NCI-H2107 treated with DMSO at 0.1 percent for 48 hours (cell line): Measurements from ENCODE around the gene DNAJC18.
A peak's percentile ranks its signal among the peaks of the same experiment; 100 is the strongest.
"Not testable (repeated sequence)": the region's sequence is repeated elsewhere in the genome, so short reads cannot be mapped to it uniquely, and the experiment has no call there.

Experiments
- DNase-seq: peaks from one replicate; lab custom pipeline; 2025; ENCODE audit not compliant: unreplicated experiment; lab: John Stamatoyannopoulos, UW

The DNAJC18 gene

DNA sequence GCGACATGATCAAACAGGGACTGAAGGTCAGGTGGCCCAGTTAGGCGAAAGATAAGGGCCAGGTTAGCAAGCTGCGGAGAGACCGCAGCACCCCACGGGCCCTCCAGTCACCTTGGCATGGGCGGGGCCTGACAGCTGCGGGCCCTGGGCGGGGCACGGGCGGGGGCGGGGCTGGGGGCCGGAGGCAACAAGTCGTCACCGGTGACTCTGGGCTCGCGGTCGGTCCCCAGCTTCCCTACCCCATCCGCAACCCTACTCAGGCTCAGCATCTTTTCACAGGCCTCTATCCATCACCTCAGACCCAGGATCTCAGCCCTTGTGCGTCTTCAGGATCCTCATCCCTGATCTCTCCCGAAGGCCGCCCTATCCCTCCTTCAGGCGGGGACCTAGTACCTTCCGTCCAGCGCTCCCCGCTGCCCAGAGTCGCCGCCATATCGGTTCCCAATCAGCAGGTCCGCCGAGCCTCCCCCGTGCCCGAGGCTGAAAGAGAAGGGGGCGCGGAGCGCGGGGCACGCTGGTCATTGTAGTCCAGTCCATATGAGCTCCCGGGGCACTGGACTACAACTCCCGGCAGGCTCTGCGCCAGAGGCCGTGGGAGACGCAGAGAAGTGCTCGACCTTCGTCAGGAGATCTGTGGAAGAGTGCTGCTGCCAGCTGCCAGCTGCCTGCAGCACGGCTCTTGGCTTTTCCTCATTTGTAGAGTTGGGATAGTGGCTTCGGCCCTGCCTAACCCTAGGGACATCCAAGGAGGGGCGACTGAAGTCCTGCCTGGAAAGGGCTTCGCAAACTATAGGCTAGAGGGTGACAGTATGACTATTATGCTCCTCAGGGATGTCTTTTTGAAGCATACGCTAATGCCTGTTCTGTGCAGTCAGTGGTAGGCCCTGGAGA lies at the start of gene DNAJC18:
Gene DNAJC18 (minus strand): TSS at position 513 of the 891 bp plus-strand sequence. CDS start 80 bp downstream, at position 433.
- peak; percentile 83 for DNase-seq

DNA sequence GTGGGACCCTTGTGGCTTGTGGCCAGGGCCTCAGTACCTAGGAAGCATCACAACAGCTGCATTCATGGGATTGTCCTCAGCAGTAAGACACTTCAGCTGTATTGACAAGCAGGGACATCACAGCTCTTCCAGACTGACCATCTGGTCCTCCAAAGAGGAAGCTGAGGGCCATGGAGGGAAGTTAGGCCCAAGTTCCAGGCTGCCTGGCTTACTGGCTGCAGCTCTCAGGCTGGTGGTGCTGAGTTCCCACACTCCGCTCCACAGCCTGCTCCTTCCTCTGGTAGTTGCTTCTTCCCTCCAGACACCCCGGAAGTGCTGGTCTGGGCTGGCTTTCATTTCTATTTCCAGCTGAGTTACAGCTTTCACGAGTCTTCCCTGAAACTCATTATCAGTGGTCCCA lies 48.9 kb upstream of the DNAJC18 start:
- DNase-seq, result no peak

DNA sequence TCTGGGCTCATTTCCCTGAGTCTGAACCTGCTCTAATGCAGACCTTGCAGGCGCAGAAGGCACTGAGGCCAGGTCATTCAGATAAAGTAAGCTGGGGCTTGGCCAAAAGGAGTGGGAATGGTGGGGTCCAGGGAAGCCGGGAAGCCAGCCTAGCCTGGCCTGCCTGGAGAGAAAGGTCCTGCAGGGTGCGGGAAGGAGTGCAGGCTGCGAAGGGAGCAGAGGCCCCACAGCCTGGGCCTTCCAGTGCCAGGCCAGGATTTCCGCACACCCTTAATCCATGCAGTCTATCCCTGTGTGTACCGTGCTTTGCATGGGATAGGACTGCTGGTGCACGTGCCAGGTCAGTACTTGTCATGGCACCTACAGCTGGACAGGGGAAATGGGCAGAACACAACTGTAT lies 46.9 kb upstream of the DNAJC18 start:
- DNase-seq, result no peak

DNA sequence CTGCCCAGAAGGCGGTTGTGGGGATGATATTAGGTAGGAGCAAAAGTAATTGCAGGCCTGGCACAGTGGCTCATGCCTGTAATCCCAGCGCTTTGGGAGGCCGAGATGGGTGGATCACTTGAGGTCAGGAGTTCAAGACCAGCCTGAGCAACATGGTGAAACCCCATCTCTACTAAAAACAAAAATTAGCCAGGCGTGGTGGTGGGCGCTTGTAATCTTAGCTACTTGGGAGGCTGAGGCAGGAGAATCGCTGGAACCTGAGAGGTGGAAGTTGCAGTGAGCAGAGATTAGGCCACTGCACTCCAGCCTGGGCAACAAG lies 43.5 kb upstream of the DNAJC18 start:
- not testable (repeated sequence) for DNase-seq

DNA sequence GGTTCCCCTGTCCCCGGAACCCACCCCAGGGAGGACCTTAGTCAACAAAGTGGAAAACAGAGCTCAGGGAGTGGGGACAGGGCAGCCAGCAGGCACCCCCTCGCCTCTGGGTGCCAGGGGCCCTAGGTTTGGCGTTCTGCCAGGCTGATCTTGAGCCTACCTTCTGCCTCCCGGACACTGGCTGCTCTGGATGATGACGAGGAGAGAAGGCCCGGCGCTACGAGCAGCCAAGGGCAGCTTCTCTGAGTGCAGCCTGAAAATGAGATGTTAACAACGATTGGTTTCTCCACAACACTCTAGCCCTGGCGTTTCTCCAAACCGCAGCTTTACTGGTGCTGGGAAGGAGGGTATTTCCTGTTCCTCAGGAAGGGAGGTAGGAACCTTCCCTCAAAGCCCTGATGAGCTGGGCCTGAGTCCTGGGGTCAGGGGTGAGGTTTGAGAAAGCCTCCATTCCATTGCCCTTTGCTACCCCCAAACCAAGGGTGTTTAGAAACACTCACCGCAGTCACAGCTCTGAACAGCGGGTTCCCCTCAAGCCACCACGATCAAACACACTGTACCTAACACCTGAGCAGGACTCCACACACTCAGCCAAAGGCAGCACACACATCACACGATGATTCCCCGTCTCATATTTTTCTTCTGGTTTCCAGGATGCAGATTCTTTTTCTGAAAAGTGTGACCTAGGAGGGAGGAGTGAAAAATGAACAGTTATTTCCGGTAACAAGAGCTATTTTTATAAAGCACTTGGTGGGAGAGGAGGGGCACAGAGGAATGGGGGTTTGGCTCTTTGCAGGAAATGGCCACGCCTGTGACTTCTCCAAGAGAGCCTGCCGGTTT lies 42.9 kb upstream of the DNAJC18 start, which contains the start of gene STING1:
Gene STING1 (minus strand): TSS at position 709 of the 840 bp plus-strand sequence. CDS start 1,054 bp downstream, outside the sequence.
- peak; percentile 87 for DNase-seq

DNA sequence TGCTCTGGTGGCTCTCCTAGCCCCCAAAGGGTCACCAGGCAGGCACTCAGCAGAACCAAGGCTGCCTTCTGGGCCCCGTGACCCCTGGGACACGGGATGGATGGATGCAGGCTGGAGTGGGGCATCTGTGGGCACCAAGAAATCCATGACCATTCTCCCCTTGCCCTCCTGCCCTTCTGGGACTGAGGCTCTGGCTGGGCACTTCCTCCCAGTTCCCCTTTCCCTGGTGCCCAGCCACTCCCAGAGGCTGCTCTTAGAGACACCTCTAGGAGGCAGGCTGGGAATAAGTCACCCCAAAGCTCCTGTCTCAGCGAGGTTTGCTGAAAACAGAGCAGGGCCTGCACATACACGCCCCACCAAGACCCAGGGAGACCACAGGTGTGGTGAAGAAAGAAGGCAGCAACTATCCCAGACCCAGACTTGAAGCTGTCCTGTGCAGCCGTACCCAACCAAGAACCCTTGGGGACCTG lies 42.3 kb upstream of the DNAJC18 start:
- no peak for DNase-seq

DNA sequence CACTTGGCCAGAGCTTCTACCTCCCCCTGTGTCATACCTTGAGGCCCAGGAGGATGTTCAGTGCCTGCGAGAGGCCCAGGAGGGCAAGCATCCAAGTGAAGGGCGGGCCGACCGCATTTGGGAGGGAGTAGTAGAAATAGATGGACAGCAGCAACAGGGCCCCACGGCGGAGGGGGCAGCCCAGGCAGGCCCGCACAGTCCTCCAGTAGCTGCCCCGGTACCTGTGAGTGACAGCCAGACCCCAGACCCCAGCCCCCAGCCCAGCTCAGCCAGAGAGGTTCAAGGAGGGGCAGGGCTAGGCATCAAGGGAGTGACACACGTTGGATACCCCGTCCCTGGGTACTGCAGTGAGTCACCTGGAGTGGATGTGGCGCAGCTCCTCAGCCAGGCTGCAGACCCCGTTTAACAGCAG lies 41.8 kb upstream of the DNAJC18 start:
- DNase-seq, result no peak

DNA sequence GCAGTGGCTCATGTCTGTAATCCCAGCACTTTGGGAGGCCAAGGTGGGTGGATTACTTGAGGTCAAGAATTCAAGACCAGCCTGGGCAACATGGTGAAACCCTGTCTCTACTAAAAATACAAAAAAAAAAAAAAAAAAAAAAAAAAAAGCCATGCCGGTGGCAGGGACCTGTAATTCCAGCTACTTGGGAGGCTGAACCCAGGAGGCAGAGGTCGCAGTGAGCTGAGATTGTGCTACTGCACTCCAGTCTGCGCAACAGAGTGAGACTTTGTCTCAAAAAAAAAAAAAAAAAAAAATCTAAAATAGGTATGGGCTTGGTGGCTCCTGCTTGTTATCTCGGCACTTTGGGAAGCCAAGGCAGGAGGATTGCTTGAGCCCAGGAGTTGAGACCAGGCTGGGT lies 40.4 kb upstream of the DNAJC18 start:
- not testable (repeated sequence) for DNase-seq

DNA sequence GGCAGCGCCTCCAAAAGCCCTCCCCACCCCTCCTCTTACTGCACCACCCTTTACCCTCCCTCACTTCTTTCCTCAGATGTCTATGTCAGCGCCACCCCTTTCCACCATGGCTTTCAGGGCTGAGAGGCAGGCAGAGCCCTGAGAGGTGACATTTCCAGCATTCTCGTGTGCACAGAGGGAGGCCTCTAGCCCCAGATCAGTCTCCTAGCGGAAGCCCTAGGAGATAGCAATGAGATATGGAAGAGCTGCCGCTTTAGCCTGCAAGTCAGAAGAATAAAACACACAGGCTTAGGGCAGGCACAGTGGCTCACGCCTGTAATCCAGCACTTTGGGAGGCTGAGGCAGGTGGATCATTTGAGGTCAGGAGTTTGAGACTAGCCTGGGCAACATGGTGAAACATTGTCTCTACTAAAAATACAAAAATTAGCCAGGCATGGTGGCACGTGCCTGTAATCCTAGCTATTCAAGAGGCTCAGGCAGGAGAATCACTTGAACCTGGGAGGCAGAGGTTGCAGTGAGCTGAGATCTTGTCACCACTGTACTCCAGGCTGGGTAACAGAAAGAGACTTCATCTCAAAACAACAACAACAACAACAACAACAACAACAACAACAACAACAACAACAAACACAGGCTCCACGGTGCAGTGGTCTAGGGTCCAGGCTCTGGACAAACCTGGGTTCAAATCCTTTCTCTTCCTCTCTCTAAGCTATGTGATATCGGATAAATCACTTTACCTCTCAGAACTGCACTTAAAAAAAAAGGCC lies 39.5 kb upstream of the DNAJC18 start:
- DNase-seq, result not testable (repeated sequence)

DNA sequence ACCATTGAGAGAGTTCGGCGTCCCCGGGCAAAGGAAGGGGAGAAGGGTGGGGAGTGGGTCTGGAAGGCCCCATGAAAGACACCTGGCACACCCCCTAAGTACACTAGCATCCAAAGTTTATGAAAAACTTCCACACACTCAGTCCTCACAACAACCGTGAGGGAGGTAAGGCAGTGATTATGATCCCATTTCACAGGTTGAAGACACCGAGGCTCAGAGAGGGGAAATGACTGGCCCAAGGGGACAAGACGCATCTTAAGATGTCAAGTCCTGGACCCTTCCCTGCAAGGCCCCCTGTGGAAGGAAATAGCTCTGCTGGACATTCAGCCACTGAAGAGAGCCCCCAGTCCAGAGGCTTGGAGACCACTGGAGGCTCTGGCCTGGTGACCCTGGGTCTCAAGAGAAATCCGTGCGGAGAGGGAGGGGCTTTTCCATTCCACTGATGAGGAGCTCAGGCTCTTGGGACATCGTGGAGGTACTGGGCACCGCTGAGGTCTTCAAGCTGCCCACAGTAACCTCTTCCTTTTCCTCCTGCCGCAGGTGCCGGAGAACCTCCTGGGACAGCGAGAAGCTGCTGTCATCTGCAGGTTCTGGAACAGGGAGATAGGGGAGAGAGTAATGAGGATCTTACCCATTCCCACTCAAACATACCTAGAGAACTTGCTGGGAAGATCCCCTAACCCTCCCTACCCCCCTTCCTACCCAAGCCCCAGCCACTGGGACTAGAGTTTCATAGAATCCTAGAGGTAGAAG lies 36.7 kb upstream of the DNAJC18 start:
- no peak for DNase-seq

DNA sequence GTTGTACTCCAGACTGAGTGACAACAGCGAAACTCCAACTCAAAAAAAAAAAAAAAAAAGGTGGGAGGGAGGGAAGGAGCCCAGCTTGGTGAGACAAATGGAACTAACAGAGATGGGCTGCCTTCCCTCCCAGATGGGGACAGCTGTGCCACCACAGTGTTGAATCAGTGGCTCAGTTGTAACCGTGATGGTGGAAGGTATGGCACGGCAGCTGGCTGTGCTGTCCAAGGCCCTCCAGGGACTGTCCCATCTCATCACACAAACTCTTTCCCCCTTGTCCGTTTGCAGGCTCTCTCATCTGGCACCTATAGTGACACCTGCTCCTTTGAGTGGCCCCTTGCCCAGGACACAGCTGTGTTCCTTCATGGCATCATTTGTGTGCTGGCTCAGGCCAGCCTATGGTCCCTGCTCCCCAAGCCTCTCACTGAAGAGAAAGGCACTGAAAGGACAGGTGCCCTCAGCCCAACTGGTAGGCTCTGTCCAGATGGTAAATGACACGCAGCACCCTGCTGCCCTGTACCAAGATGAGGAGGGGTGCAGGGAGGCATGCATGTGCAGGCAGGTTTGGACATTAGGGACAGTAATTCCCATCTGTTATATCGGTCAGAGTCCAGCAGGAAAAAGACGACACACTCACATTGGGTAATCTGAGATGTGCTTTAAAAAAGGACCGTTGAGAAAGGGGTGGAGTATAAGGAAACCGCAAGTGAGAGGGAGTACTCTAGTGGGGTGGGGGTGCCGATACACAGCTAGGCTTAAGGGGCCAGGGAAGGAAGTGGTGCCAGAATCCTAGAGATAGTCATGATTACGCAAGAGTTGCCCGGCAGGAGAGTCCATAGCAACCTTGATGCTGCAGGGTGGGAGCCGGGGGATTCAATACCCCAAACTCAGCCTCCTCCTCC lies 35.8 kb upstream of the DNAJC18 start:
- peak; percentile 72 for DNase-seq

DNA sequence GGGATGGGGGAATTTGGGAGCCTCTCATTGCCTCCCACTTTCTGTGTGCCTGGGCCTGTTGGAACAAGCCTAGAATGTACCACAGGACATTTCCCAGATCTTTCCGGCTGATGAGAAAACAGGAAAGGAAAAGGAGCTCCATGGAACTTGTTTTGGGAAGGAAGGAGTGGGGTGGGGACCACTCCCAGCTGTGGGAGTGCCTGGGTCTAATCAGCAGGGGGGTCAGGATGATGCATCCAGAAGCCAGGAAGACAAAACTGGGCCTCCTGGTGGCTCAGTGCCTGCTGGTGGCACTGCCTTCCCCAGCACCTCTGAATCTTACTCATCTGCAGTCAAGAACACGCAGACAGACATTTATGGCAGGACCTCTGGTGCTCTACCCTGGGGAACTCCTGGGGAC lies 34.2 kb upstream of the DNAJC18 start:
- DNase-seq, result no peak

DNA sequence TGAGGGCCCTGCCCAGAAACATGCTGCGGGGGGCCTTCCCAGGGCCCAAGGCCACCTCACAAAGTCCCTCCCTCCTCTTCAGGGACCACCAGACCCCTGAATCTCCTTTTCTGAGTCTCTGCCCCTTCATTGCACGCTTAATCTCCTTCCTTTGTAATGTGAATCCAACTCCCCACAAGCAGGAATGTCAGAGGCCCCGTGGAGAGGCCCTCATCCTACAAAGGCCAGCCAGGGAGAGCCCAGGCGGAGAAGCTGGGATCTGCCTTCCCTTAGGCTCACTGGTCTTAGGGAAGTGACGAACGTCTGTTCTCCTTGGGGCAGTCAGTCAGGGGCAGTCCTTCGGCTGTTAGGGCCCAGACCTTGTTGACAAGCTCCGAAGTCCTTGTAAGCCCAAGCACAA lies 33.8 kb upstream of the DNAJC18 start:
- no peak for DNase-seq

DNA sequence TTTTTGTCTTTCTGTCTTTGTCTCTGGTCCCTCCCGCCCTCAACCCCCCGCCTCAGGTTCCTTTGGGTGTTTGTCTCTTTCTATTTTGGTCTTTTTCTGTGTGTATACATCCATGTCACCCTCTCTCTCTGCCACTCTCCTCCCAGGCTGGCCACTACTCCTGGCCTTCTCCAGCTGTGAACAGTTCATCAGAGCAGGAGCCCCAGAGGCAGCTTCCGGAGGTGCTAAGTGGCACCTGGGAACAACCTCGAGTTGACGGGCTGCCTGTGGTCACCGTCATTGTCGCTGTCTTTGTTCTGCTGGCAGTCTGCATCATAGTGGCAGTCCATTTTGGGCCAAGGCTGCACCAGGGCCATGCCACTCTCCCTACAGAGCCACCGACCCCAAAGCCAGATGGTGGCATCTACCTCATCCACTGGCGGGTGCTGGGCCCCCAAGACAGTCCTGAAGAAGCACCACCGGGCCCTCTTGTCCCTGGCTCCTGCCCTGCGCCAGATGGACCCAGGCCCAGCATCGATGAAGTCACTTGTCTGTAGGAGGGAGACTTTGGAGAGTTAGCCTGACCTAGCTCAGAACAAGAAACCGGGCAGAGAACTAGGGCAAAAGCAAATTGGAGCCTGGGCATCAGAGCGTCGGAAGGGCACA lies 33.2 kb upstream of the DNAJC18 start:
- DNase-seq, result no peak

DNA sequence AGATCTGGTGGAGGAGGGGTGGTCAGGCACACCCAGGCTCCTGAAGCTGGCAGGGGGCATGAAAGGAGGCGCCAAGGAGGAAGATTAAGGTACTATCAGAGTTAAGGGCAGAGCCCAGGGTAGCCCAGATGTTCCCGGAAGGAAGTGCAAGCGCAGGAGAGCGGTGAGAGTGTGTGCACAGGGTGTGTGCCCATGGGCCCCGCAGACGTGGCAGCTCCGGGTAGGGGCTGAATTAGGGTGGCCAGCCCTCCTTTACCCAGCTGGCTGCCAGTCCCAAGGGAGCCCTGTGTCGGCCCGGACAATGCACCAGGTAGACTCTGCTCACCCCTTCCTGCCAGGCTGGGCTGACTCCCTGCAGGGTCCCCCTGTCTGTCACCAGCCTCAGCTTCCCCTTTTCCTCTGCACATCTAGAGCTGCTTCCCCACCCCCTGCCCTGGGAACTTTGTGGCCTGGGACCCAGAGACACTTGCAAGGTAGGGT lies 31.5 kb upstream of the DNAJC18 start, which contains the start of gene SMIM33:
Gene SMIM33 (plus strand): TSS at position 184 of the 480 bp plus-strand sequence. CDS start 118 bp downstream, at position 302.
- DNase-seq, result no peak

DNA sequence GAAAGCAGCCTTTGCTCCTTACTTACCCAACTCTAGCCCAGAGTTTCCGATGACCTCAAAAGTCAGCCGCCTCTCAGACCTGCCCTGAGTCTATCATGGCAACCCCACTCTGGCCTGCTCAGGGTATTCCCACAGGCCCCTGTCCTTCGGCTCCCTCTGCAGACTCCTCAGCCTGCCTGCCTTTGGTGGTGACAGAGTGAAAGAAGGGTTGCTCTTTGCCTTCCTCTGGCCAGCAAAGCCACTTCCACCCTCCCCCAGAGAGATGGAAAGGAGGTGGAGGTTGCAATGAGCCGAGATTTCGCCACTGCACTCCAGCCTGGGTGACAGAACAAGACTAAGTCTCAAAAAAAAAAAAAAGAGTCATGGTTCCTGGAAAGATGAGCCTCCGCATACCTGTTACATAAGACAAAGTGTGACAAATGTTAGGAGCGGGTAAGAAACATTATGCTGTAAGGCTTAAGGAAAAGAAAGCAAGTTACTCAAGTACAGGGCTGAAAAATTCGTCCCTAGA lies 29.2 kb upstream of the DNAJC18 start:
- DNase-seq, result no peak

DNA sequence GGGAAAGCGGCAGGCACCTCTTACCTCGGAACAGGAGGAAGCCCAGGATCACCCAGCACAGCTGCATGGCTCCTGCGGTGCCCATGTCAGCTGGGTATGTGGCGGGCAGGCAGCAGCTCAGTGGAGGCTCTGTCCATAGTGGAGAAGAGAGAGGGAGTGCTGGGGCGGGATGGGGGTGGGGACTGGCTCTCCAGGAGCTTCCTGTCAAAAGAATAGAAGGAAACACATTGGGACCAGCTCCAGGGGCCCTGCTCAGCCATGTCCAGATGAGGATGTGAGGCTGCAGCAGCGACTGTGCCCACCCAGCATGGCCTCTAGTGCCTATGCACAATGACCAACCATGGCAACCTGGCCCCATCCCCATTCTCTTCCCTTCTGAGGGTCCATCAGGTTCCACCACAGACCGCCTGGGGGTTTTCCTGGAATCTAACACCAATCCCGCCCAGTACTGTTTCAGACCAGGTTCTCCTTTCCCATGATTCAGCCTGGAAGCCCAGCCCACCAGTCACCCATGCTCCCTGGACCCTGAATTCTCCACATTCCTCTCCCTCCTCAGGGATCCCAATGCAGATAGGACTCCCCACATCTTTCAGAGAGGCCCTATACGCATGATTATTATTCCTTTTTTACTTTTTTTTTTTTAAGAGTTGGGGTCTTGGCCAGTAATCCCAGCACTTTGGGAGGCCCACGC lies 23.4 kb upstream of the DNAJC18 start, which contains the start of gene ECSCR:
Gene ECSCR (minus strand): TSS at position 158 of the 691 bp plus-strand sequence. CDS start 73 bp downstream, at position 85.
- no peak for DNase-seq

DNA sequence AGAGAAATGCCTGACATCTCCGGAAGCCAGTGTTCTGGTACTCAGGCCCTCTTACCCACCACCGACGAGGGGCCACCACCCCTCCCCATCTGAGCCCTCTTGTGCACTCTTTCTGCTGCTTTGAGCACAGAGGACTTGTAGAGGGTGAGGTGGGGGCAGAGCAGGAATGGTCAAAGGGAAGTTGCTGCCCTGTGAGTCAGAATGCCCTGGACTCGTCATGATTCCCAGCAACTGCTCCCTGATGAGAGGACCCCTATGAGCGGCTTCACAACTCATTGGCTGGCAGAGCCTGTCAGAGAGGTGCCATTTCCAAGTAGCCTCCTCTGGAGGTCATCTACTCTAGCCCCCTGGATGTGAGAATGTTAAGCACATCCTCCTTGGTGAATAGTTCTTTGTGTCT lies 22.4 kb upstream of the DNAJC18 start:
- DNase-seq, result no peak
